T-helper 22 cell (primary cell): Measurements from ENCODE around the gene MYO6.

Experiments
- DNase-seq: peaks from one replicate; pipeline ENCODE4 v3.0.0-alpha.2; 2020; ENCODE audit warnings: low read depth

MYO6 gene

DNA sequence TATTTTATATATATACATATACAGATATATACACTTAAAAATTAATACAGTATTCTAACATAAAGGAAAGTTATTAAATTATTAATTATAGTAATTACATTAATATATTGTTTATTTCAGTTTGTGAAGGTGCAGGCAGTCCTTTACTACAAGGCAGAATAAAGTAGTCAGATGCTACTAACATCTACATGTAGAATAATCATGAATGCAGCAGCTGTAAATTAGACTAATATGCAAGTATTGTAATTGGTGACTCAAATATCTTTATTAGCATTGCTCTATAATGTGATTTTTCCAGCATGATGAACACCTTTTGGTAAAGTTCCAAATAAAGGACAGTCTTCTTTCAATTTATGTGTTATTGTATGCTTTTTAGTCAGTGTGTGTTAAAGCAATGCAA lies 17.3 kb downstream of the MYO6 start:
- no peak for DNase-seq

DNA sequence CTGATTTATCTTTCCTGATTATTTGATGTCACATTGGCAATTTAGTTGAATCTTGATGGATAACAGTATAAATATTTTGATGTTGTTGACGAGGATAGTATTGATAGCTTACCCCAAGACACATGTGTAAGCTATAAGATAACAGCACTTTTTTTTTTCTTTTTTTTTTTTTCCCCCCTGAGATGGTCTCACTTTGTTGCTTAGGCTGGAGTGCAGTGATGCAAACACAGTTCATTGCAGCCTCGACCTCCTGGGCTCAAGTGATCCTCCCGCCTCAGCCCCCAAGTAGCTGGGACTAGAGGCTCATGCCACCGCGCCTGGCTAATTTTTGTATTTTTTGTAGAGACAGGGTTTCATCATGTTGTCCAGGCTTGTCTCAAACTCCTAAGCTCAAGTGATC lies 21.8 kb downstream of the MYO6 start:
- no peak for DNase-seq

DNA sequence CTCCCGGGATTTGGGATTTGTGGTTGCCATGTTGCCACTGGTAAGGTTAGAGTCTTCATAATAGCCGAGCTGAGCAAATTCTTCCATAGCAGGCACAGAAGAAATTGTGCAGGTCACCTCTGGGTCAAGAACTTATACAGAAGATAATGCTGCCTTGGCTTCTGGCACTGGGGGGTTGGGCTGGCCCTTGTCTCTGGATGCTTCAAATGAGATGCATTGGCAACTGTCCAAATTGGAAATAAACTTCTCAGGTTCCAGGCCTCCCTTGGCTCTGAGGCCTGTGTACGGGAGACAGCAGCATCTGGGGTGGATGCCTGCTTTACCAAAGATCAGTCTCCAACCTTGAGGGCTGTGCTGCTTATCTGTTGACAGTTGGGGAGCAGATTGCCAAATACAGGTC lies 26.2 kb downstream of the MYO6 start:
- DNase-seq, result no peak

DNA sequence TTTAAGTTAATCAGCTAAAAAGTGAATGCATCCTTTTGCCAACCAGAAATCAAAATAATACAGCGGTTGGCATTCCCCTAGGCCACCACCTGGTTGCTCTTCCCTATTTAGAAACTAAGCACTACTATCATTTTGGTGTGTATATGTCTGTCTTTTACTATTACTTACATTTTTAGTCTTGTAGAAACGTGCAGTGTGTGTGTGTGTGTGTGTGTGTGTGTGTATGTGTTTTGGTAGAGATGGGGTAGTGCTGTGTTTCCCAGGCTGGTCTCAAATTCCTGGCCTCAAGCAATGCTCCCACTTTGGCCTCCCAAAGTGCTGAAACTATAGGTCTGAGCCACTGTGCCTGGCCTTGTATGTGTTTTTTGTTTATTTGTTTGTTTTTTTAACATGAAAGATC lies 27.4 kb downstream of the MYO6 start:
- no peak for DNase-seq

DNA sequence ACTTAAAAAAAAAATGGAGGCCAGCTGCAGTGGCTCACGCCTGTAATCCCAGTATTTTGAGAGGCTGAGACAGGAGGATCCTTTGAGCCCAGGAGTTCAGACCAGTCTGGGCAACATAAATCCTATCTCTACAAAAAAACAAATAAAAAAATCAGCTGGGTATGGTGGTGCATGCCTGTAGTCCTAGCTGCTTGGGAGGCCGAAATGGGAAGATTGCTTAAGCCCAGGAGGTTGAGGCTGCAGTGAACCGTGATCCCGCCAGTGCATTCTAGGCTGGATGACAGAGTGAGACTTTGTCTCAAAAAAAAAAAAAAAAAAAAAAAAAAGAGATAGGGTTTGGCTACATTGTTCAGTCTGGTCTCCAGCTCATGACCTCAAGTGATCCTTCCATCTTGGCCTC lies 29.7 kb downstream of the MYO6 start:
- no peak for DNase-seq

DNA sequence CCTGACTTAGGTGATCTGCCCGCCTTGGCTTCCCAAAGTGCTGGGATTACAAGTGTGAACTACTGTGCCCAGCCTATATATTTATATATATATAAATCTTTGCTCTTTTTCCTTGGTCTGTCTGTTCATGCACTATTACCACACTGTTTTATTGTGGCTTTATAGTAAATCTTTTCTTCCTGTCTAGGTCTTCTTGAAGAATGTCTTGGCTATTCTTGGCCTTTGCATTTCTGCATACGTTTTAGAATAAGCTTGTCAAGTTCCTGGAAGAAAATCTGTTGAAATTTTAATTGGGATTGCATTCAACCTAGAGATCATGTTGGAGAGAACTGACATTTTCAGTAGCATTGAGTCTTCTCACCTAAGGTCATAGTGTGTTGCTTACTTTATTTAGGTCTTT lies 37.1 kb downstream of the MYO6 start:
- no peak for DNase-seq

DNA sequence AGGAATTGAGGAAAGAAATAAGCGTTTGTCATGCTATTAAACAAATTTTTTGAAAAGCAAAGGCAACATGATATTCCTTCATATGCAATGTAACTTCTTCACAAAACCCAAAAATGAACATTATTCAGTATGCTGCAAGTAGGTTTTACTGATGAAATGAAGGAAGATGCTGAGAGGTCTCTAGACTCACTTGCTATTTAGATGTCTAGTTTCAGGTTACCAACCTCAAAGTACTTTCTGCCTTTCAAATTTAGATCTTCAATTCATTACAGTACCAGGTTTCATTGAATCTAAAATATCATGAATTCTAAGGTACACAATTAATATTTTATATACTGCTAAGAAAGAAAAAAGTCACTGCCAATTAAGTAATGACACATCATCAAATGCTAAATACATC lies 39.9 kb downstream of the MYO6 start:
- DNase-seq, result no peak

DNA sequence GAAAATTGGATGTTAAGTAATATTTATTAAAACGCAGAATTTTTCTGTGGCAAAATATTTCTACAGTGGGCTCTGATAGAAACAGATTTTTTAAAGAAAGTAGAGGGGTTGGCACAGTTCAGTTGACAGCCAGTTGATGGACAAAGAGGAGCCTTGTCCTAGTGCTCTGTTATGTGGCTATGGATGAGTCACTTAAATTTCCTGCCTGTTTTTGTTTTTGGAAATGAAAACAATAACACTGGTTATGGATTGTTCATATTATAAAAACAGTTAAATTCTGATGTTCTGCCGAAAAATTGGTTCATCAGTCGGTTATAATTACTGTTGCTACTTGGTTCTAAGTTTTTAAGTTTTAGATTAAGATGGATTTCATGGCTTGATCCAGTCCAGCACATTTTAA lies 42.8 kb downstream of the MYO6 start:
- no peak for DNase-seq

DNA sequence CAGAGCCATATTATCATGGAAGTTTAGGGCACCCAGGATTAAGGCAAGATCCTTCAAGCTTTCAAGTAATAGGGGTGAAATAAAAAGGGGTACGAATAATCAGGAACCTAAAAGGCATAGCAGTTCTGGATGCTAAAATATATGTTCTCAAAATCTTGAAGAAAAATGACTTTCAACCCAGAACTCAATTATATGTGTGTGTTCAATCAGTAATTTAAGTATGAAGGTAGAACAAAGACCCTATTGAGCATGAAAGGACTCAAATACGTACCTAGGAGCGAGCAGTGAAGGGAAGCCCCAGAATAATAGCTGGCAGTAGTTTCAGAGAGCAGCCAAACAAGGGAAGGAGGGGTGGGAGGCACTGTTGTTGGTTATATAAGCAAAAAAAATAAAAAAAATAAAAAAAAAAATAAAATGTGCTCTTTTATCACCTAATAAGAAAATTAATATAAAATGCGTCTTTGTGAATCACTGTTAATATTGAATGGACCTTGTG lies 45.4 kb downstream of the MYO6 start:
- no peak for DNase-seq

DNA sequence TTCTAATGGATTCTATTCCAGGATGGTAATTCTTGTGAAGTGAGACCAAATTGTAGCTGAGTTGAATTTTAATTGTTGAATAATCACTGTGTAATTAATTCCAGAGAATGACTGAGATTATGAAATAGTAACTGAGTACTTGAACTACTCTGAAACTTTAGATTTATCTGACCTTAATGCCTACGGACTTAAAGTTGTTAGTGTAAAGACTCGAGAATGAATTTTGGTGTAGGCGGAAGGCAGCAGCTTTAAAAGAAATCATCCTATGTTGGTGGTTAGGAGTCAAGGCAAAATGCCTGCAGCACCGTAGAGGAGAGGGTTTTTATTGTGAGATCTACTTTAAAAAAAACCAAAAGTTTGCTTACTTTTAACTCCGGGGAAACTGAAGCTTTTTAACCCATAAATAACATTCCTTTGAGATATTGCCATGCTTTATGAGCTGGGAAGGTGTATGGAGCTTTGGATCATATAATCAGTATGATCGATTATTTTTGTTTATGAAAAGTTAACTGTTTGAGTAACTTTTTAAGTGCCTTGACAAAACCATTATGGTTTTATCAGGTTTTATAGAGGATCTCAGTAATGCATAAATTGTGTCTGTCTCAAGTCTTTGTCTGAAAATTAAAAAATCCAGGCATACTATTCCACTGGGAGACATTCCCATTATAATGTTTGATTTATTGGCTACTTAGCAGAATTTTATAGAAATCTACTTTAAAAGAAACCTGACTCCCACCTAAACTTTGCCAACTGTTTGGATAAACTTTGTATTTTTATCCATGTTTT lies 46.1 kb downstream of the MYO6 start:
- no peak for DNase-seq

DNA sequence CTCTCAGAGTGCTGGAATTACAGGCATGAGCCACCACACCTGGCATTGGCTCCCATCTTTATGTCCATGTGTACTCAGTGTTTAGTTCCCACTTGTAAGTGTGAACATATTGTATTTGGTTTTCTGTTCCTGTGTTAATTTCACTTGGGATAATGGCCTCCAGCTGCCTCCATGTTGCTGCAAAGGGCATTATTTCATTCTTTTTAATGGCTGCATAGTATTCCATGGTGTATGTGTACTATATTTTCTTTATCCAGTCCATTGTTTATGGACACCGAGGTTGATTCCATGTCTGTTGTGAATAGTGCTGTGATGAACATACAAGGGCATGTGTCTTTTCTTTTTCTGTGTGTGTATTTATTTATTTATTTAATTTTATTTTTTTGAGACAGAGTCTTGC lies 47.7 kb downstream of the MYO6 start:
- no peak for DNase-seq

DNA sequence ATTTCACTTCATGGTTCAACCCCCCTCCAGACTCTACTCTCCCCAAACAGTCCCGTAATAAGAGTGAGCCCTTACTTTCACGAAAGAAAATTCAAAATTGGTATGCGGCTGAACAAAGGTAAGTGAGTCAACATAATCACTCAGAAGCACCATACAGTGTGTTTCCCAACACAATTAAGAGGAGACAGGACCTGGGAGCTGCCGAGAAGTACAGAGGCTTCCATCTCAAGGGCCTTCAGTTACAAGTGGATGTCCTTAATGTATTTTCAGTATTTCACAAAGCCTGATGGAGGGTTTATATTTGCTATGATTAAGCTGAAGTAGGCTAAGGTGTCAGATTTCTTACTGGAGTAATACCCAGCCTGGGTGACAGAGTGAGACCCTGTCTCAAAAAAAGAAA lies 51.1 kb downstream of the MYO6 start:
- no peak for DNase-seq

DNA sequence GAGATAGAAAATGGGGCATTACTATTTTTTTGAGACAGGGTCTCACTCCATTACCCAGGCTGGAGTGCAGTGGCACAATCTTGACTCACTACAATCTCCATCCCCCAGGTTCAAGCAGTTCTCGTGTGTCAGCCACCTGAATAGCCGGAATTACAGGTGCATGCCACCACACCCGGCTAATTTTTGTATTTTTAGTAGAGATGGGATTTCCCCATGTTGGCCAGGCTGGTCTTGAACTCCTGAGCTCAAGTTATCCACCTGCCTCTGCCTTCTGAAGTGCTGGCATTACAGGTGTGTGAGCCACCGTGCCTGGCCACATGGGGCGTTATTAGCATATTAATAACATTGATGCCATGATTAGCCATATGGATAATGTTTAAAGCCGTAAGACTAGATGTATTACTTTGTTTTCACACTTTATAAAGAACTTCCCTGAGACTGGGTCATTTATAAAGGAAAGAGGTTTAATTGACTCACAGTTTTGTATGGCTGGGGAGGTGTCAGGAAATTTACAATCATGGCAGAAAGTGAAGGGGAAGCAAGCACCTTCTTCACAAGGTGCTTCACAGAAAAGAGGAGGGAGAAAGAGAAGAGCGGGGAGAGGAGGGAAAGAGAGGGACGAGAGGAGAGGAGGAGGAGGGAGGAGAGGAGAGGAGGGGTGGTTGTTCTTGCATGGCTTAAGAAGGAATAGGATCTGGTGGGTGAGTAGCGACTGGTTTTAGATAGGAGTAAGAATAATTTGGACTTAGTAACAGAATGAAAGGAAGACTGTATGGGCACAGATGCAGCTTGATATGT lies 51.9 kb downstream of the MYO6 start:
- DNase-seq, result no peak

DNA sequence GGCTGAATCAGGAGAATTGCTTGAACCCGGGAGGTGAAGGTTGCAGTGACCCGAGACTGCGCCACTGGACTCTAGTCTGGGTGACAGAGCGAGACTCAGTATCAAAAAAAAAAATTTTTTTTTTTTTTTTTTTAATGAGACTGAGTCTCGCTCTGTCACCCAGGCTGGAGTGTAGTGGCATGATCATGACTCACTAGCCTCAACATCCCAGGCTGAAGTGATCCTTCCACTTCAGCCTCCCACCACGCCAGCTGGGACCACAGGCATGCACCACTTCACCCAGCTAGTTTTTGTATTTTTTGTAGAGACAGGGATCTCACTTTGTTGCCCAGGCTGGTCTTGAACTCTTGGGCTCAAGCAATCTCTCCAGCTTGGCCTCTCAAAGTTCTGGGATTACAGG lies 53.3 kb downstream of the MYO6 start:
- no peak for DNase-seq

DNA sequence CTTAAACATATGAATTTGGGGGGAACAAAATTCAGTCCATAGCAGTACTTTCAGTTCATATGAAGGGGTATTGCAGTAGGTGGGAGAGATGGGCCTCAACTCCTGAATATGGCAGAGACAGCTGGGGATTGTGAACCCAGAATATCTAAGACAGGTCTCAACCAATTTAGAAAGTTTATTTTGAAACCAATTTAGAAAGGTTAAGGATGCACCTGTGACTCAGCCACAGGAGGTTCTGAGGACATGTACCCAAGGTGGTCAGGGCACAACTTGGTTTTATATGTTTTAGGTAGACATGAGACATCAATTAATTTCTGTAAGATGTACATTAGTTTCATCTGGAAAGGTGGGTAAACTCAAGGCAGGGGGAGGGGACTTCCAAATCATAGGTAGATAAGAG lies 59.5 kb downstream of the MYO6 start:
- DNase-seq, result no peak

DNA sequence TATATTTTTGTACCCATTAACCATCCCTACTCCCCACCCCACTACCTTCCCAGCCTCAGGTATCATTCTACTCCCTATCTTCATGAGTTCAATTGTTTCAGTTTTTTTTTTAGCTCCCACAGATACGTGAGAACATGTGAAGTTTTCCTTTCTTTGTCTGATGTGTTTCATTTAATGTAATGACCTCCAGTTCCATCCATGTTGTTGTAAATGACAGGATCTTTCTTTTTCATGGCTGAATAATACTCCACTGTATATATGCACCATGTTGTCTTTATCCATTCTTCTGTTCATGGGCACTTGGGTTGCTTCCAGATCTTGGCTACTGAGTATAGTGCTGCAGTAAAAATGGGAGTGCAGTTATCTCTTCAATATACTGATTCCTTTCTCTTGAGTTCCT lies 63.5 kb downstream of the MYO6 start:
- no peak for DNase-seq

DNA sequence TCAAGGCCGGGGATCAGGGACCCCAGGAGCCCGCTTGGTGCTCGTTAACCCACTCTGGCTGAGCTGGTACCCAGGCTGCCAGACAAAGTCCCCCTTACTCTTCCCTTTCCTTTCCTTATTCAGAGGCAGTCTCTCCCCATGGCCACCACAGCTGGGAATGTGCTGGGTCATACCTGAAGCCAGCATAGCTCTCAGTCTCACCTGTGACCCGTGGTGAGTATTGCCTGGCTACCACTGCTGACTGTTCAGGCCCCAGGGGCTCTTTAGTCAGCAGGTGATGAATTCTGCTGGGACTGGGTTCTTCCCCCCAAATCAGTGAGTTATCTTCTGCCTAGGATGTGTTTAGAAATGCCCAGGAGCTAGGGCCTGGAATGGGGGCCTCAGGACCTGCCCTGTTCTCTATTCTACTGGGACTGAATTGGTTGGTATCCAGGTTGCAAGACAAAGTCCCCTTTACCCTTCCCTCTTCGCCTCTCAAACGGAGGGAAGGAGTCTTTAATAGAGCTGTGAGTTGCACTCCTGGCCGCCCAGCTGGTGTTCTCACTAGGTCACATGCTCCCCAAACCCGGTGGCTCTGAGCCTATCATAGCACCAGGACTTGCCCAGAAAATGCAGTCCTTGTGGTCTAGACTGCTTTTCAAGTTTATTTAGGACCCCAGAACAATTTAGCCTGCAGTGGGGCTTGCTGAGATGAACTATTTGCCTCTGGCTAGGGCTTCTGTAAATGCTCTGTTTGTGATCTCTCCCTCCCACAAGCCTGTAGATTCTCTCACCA lies 64.6 kb downstream of the MYO6 start:
- no peak for DNase-seq

DNA sequence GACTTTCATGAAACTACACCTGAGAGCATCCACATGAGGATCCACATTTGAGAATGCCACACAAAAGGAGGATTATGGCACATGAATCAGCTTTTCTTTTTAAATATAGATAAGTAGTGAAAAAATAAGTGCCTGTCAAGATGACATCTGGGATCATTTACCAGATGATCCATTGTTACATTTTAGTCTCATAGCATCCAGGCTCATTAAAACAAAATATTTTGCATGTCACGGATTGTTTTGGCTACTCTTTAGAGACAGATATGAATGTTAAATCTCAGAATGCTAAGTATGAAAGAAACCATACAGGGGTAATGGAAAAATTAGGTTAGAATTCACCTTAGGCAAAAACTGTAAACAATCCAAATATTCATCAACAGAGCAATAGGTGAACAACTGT lies 66.7 kb downstream of the MYO6 start:
- DNase-seq, result no peak

DNA sequence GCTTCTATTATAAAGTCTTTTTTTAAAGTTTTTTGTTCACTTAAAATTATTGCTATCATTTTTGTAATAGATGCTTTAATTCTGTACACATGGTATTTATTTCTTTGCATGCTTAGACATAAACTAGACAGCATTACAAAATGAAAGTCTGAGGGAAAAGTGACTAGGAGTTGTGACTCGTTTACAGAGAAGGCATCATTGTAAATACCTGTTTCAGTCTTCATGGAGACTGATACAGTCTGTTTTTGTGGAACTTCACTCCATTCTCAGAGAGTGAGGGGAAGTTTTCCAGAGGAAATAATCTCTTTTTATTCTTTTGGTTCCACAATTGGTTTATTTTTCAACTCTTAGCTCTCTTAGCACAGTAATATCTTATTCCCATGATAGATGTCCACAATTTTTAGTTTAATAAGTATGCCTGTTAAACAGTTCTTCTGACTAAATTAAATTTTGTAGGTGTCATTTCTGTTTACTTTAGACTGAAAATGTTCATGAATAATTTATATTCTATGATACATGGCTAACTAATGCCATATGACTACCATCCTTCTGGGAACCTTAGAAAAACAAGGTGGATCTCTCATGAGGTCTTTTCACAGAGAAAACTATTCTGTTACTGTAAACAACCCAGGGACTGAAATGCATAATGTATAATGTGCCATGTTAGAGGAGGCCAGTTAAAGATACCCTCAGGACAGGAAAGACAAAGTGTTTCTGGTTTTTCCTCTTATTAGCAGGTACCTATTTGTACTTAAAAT lies 69.2 kb downstream of the MYO6 start:
- DNase-seq, result no peak

DNA sequence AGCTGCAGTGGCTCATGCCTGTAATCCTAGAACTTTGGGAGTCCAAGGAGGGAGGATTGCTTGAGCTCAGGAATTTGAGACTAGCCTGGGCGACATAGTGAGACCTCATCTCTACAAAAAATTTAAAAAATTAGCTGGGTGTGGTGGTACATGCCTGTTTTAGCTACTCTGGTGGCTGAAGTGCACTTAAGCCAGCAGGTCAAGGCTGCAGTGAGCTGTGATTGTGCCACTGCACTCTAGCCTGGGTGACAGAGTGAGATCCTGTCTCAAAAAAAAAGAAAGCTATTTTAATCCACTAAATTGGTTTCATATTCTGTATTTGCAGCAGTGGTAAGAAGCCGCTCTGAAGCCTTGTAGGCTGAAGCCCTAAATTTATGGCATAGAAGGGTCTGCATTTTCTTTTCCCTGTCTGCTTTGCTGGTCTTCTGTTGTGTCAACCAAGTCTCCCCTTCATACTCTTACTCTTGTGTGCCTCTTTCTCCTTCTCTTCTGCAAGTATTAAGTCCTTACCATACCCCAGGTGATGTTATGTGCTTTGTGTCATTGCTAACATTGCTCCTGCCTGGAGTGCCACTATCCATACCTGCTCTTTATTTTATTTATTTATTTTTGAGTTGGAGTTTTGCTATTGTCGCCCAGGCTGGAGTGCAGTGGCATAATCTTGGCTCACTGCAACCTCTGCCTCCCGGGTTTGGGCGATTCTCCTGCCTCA lies 70.9 kb downstream of the MYO6 start:
- DNase-seq, result no peak

DNA sequence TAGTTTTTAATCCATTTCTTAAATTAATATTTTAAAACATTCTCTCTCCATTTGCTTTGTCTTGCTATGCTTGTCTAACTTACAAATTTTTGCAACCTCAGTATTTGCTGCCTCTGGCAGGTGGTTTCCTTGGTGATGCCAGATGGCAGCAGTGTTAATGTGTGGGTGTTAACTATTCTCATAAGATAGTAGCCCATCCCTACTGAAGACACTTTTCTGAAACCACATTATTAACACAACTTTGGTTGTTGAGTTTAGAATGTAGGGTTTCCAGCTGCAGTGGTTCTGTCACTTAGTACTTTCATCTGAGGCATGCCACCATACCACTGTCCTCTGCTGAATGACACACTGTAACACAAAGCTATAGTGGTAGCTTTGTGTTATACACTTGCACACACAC lies 75.1 kb downstream of the MYO6 start:
- no peak for DNase-seq
